ENCODE results near the gene ADRM1.
A peak's percentile ranks its signal among the peaks of the same experiment; 100 is the strongest.

The ADRM1 gene

DNA sequence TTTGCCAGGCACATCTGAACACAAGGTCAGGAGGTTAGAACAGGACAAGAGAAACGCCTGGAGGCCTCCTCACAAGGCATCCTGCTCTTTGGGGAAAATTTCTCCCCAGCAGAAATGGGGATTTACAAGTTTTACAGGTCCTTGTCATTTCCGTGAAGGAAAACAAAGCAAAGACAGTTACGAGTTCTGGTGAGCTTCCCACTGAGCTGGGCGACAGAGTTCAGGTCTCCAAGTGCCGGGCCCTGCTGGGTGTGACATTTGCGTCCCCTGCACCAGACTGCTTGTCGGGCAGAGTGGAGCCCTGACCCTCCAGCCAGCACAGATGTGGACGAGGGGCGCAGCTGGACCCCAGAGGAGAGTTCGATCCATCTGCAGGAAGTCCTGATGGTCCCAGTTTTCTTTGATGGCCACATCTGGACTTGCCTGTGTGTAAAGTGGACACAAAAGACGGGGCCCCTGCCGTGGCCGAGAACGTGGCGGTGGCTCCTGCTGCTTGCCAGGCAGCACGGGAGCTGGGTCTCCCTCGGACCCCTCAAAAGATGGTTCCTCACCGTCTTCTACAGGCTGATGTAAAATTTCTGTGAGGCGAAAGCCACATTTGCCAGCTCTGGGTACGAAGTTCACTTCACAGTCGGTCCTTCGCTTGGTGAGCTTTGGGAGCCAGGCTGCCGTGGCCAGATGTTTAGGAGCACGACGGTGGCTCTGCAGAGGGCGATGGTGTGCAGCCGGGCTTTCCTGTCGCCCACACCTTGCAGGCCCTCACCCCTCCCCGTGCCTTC is 5.2 kb upstream of the ADRM1 start:
- DNase-seq (ENCODE audit: low spot score): no peak

DNA sequence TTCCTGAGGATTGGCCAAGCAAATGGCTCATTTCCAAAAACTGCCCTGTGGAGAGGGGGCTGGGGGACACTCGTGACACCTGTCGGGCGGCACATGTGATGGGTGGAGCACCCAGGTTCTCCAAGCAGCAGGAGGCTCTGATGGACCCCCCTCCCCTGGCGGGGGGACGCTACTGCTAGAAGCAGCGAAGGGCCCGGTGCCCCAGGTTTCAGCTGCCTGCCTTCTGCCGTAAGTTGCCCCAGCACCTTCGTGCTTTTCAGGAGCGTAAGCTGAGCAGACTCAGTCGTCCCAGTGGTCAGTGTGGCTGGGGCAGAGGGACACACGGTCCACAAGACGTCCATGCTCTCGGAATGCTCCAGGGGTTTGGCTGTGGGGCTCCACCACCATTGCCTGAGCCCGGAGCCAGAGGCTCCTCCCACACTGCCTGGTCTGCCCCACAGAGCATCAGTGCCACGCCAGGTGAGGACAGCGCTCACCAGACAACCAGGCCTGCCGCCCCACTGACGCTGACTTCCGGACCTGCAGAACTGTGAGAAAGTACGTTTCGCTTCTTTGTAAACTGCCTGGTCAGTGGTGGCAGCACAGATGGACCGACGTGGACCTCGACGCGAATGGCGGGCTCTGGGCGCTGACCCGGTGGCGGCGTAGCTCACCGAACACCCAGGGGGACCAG is 4.1 kb upstream of the ADRM1 start:
- DNase-seq (ENCODE audit: low spot score): no peak

DNA sequence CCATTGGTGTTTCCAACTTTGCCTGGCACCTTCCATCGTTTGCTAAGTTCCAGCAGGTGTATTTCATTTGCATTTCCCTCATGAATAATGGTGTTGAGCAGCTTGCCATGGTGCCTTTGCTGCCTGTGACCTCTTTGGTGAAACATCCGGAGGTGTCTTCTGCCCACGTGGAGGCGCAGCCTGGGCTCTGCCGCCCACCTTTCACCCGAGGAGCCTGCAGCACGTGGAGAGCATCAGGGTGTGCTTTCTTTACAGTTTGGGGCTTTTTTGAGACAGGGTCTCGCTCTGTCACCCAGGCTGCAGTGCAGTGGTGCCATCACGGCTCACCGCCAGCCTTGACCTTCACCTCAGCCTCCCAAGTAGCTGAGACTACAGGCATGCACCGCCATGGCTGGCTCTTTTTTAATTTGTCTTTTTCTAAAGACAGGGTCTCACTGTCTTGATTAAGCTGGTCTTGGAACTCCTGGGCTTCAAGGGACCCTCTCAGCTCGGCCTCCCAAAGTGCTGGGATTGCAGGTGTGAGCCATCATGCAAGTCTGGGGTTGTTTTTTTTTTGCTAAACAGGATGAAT is 3.0 kb upstream of the ADRM1 start:
- DNase-seq (ENCODE audit: low spot score): no peak

DNA sequence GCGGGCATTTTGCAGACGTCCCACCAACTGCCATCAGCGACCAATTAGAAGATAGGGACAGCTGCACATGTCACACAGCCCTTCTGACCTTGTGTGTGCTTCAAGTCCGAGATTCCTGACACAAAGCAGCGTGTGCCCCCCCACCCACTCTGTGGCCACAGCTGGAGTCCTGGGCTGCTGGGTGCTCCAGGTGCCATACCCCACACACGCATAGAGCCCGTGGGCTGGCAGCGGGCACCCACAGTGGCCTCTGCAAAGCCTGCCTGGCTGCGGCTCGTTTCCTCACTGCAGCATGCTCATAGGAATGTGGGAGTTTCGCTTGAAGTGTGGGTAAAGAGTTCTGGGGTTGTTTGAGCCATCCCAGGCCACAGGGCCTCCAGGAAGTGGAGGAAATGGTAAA is 2.5 kb upstream of the ADRM1 start:
- DNase-seq (ENCODE audit: low spot score): no peak

DNA sequence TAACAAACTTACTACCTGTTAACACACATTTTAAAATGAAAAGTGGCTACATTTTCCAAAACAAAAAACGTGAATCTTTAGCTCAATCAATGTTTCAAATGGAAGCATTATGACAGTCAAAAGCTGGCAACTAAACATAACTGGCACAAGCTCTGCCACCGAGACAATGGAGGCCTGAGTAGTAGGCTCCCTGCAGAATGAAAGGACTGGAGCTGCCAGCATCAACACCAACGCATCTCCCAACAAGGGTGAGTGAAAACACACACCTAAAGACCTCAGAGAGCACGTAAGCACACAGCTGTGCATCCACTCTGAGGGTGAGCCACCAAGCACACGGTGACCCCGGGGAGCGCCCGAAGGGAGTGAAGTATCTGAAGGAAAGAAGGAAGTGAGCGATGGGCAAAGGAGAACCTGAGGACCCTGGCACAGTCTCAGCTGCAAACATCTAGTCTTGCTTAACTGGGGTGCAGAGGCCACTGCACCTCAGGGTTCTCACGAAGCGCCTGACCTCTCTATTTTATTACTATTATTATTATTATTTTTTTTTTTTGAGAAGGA is 1.6 kb upstream of the ADRM1 start:
- peak; percentile 57 for DNase-seq (ENCODE audit: low spot score)

DNA sequence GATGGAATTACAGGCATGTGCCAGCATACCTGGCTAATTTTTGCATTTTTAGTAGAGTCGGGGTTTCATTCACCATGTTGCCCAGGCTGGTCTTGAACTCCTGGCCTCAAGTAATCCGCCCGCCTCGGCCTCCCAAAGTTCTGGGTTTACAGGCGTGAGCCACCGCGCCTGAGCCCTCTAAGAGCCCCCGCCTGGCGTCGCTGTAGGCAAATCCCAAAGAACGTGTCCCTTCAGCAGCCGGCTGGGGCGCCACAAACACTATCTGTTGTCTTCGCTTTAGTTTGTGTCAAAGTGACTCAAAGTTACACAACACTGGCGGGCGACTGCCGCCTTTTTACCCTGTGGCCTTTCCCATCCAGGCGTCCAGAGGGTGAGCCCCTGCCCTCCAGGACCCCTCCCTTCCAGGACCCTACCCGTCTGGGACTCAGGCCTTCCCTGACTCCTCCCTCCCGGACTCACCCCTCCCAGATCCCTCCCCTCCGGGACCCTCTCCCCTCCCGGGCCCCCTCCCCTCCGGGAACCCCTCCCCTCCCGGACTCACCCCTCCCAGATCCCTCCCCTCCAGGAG is 940 bp upstream of the ADRM1 start:
- DNase-seq (ENCODE audit: low spot score): peak; percentile 91

DNA sequence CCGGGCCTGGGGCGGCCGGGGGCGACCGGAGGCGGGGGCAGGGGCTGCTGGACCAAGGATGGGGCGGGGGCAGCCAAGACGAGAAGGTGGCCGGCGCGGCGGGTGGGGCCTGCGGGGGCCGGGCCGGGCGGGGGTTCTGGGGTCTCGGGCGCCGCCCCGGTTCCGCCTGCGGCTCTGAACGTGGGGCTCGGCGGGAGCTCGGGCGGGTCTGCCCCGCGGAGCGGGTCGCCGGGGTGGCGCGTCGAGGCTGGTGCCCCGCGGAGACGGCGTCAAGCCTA is 204 bp downstream of the ADRM1 start:
- DNase-seq (ENCODE audit: low spot score): no peak

DNA sequence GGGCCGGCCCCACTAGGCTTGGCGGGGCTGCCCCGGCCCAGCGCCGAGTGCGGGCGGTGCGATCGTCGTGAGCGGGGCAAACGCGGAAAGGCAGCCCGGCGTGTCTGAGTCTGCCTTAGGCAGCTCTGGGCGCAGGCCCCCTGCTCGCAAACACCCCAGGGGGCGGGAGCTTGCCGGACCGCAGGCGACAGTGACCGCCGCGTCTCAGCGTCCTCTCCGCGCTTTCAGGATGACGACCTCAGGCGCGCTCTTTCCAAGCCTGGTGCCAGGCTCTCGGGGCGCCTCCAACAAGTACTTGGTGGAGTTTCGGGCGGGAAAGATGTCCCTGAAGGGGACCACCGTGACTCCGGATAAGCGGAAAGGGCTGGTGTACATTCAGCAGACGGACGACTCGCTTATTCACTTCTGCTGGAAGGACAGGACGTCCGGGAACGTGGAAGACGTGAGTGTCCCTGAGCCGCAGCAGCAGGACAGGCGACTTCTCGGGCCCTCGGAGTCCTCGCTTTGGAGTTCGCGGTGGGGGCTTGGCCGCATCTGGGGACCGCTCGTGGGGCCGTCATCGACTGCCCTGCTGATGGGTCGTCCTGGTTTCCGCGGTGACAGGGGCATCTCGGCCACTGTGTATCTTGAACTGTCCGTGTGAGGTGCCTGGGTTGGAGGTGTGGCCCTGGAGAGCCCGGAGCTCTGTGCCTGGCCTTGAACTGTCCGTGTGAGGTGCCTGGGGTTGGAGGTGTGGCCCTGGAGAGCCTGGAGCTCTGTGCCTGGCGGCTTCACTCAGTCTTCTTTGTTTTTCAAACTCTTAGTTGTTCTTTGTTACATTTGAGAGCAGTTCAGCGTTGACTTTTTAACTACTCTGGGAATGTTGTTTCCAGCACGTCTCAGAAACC is 786 bp downstream of the ADRM1 start:
- DNase-seq (ENCODE audit: low spot score): no peak

DNA sequence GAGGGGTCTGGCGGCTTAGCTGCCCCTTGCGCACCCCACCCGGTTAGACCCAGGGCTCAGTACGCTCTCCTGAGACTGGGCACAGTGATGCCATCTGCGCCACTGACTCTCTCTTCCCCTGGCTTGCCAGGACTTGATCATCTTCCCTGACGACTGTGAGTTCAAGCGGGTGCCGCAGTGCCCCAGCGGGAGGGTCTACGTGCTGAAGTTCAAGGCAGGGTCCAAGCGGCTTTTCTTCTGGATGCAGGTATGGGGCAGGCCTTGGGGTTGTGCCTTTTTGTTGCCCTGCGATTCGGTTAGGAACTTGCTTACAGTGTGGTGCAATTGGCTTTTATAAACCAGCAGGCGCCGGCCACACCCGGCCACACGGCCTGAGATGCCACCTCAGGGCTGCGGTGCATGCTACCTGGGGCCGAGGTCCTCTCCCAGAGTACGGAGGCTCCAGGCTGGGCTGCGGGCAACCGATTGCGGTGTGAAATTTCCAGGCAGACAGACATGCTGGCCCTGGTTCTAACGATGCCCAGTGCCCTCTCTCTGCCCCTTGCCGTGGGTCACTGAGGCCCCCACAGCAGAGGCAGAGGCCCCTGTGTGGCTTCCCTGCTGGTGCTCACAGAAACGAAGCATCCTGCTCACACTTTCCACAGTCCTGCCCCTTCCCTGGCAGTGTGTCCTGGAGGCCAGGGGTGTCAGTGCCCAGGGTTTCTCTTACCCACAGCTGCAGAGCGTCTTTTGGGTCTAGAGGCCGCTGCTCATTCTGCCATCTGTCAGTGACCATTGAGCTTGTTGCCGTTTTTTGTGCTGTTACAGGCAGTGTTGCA is 1.7 kb downstream of the ADRM1 start:
- DNase-seq (ENCODE audit: low spot score): no peak

DNA sequence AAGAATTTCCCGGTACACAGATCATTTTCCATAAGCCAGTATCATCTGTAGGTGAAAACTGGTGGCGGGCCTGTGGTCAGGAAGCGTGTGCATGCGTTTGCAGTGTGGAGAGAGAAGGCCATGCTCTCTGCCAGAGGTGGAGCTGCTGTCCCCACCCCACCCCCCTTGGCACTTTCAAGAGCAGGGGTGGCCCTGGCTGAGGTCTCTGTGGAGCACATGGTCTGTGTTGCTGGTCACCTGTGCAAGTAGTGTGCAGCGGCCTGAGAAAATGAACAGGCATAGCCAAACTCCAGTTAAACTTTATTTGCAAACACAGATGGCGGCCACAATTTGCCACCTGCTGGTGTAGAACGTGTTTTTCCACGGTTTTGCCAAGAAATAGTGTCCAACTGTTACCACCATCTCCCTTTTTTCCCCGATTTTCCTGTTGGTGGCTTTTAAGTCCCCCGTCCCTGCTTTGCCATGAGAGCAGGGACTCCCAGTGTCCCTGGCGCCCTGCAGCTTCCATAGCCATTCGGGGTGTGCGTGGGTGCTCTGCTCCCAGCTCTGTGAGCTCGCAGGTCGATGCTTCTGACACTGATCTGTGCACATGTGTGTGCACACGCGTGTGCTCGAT is 2.5 kb downstream of the ADRM1 start:
- DNase-seq (ENCODE audit: low spot score): no peak

DNA sequence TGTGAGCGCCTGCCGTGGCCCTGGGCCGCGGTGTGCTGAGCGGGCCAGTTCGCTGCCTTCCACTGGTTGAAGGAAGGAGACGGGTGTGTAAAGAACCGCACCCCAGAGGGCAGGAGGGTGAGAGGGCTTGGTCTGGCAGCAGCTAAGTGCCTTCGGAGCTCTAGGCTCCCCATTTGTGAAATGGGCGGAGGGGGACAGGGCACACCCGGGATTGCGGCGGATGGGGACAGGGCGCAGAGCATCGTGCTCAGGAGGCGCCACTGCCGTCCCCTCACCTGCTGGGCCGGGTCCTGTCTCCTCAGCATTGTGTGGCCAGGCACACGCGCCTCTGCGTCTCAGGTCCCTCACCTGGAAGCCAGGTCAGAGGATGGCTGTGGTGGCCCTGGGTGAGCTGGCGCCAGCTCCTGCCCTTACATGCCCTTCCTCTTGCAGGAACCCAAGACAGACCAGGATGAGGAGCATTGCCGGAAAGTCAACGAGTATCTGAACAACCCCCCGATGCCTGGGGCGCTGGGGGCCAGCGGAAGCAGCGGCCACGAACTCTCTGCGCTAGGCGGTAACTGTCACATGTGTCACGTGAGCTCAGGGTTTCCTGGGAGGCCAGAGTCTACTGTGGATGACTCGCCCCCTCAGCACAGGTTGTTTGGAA is 3.1 kb downstream of the ADRM1 start:
- no peak for DNase-seq (ENCODE audit: low spot score)

DNA sequence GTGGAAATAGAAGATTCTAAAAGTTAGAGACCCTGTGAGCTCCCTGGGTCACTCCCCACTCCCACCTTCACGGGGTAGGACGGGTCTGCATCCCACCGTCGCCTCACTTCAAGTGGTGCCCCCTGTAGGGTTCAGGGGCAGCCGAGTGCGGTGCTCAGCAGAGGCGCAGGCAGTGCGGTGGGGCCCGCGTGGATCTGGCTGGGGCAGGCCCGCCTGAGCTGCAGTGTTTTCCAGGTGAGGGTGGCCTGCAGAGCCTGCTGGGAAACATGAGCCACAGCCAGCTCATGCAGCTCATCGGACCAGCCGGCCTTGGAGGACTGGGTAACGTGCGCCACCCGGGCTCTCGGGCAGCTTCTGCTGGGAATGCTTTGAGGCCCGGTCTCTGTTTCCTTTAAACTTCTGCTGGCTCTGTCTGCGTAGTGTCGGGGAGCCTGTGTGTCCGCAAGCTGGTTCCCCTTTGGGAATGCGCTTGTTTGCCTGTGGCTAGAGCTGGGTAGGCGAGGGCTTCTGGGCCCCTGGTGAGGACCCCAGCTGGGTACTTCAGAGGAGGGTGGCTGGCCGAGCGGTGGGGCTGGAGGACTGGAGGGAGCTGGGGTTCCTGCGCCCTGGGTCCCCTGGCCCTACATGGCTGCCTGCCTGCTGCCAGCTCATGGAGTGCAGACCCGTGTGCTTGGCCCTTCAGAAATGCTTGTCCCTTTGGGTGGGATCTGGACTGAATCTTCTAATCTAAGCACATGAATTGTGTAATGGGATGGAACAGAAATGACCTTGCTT is 3.8 kb downstream of the ADRM1 start:
- DNase-seq (ENCODE audit: low spot score): no peak

DNA sequence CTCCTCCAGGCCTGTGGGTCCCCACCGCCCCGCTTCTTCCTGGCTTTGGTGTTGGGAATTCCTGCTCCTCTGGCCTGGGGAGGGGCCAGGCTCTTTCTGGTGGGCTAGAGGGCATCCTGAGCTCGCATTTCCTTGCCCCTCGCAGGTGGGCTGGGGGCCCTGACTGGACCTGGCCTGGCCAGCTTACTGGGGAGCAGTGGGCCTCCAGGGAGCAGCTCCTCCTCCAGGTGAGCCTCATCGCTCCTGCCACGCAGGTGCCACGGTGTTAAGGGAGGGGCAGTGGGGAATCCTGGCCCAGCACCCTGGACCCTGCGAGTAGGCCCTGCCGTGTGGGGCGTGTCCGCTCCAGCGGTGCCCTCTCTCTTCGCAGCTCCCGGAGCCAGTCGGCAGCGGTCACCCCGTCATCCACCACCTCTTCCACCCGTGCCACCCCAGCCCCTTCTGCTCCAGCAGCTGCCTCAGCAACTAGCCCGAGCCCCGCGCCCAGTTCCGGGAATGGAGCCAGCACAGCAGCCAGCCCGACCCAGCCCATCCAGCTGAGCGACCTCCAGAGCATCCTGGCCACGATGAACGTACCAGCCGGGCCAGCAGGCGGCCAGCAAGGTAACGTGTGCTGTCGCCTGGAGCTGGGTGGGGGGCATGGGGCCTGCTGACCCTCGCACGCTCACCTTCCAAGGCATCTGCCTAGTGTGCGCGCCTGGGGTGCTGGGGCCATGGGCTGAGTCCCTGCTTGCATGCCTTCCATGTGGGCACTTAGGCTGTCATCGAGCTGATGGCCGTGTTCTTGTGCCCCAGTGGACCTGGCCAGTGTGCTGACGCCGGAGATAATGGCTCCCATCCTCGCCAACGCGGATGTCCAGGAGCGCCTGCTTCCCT is 4.7 kb downstream of the ADRM1 start:
- DNase-seq (ENCODE audit: low spot score): no peak

DNA sequence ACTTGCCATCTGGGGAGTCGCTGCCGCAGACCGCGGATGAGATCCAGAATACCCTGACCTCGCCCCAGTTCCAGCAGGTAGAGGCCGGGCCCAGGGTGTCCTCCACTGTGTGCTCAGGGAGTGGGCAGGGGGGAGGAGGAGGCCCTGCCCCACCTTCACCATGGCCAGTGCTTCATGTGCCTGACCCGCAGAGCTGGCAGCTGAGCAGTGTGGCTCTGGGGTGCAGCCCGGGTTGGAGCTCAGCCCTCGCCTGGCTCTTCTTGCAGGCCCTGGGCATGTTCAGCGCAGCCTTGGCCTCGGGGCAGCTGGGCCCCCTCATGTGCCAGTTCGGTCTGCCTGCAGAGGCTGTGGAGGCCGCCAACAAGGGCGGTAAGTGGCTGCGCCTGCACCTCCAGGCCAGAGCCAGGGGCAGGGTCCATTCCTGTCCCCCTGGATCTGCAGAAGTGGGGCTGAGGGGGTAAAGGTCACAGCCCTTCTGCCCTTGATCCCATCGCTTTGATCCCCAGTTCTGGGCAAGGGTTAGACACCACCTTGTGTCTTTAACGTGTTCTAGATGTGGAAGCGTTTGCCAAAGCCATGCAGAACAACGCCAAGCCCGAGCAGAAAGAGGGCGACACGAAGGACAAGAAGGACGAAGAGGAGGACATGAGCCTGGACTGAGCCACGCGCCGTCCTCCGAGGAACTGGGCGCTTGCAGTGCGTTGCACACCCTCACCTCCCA is 5.5 kb downstream of the ADRM1 start:
- DNase-seq (ENCODE audit: low spot score): no peak

DNA sequence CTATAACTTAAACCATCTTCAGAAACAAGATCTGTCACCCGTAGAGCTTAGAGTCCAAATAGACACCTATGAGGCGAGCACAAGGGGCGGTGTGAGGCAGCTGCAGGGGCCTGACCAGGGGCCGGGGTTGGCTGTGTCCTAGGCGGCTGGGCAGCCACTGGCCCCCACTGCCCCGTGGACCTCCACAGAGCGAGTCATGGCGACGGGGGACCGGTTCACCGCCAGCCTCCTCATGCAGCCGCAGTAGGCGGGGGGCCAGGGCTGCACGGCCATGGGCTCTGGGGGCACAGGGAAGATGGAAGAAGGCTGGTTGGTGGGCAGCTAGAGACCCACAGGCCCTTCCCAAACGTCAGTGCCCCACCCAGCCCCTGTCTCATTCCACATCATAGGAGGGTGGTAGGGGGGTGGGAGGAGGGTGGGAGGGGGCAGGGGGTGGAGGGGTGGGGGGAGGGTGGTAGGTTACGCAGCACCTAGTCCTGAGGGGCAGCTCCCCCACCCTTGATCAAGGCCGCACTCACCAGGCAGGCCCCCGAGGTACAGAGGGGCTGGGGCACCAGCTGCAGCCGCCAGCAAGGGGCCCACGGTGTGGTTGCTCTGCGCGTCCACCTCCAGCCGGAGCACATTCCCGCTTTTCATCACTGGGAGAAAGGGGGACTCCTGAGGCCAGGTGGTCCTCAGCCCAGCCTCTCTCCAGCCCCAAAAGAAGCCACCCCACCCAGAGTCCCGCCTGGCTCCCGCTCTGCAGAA is 6.6 kb downstream of the ADRM1 start:
- DNase-seq (ENCODE audit: low spot score): no peak

DNA sequence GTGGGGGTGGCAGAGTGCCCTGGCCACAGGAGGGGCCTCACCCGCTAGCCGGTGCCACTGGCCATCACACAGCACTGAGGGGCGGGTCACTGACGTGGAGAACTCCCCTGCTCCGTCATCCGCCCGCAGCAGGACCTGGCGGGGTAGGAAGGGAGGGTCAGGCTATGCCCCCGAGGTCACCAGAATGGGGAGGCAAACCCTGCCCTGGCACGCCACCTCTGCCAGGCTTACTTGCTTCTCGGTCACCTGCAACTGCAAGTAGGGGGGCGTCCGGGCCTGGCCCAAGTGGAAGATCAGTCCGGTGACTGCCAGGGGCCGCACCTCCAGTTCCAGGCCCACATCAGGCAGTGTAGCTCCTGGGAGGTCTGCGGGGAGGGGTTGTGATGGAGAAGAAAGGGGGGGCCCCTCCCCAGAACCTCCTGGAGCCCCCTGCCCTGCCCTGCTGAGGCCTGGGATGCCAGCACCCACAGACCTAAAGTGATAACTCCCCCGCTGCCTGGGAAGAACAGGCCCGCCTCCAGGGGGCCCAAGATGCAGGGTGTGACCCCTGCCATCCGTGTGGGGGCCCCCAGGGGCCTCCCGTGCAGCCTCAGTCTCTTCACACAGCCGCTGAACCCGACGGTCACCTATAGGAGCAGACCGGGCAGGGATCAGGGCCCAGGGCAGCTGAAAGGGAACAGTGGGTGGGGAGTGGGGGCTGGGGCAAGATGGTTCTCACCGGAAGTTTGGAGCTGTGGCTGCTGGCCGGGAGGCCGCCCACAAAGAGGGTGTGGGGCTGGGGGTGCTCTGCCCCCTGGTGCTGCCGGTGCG is 7.4 kb downstream of the ADRM1 start:
- no peak for DNase-seq (ENCODE audit: low spot score)
